ENCODE results near the gene EP400. TPM values are rescaled to one million over a fixed set of nuclear protein-coding genes. Genes with fewer than 3 reads are reported as not detected.
"Not testable (repeated sequence)": the region's sequence is repeated elsewhere in the genome, so short reads cannot be mapped to it uniquely, and the experiment has no call there.

EP400 gene
- total and polyA plus RNA-seq, 2 experiments from 2014 or later = 10.3 to 12.3 TPM

GRCh38 chr12:131948166-131948712, 1.5 kb upstream of the EP400 start:
- H3K9me2 ChIP-seq (replicated peaks; ENCODE audit: insufficient read depth) = no peaks in the 10 kb centered on the region
- 67% methylated on average over 1 of the region's 1 CpG for WGBS (ENCODE audit: low lambda C conversion rate, missing lambda C conversion rate)
- H3K4me1 ChIP-seq (ENCODE audit: insufficient read depth) = peaks cover 3% of the 10 kb centered on the region
- H3K36me3 ChIP-seq (replicated peaks; ENCODE audit: insufficient read depth, low read depth) = no peaks in the 10 kb centered on the region
- H3K4me2 ChIP-seq = no peak overlapping the region
- no peak for TF ChIP-seq EZH2phosphoT487 (IDR thresholded peaks at IDR 0.05; ENCODE audit: low read depth, severe bottlenecking, unreplicated experiment)
- TF ChIP-seq, protein P1, sequence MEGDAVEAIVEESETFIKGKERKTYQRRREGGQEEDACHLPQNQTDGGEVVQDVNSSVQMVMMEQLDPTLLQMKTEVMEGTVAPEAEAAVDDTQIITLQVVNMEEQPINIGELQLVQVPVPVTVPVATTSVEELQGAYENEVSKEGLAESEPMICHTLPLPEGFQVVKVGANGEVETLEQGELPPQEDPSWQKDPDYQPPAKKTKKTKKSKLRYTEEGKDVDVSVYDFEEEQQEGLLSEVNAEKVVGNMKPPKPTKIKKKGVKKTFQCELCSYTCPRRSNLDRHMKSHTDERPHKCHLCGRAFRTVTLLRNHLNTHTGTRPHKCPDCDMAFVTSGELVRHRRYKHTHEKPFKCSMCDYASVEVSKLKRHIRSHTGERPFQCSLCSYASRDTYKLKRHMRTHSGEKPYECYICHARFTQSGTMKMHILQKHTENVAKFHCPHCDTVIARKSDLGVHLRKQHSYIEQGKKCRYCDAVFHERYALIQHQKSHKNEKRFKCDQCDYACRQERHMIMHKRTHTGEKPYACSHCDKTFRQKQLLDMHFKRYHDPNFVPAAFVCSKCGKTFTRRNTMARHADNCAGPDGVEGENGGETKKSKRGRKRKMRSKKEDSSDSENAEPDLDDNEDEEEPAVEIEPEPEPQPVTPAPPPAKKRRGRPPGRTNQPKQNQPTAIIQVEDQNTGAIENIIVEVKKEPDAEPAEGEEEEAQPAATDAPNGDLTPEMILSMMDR (IDR thresholded peaks at IDR 0.05; ENCODE audit: poor library complexity) = no peak
- no peak for TF ChIP-seq EZH2 (IDR thresholded peaks at IDR 0.05; ENCODE audit: borderline replicate concordance)
- no peaks in the 10 kb centered on the region for H3K27me3 ChIP-seq
- no peak for DNase-seq (ENCODE audit: low spot score)
- no peak overlapping the region for H2AFZ ChIP-seq
- peaks cover 29% of the 10 kb centered on the region for H3K79me2 ChIP-seq
- H3K27ac ChIP-seq = no peak overlapping the region
- peaks cover 17% of the 10 kb centered on the region for H4K20me1 ChIP-seq (ENCODE audit: insufficient read depth, poor library complexity, severe bottlenecking)
- H3K4me3 ChIP-seq = no peak overlapping the region
- no peaks in the 10 kb centered on the region for H3K9me3 ChIP-seq (ENCODE audit: low read depth)

DNA sequence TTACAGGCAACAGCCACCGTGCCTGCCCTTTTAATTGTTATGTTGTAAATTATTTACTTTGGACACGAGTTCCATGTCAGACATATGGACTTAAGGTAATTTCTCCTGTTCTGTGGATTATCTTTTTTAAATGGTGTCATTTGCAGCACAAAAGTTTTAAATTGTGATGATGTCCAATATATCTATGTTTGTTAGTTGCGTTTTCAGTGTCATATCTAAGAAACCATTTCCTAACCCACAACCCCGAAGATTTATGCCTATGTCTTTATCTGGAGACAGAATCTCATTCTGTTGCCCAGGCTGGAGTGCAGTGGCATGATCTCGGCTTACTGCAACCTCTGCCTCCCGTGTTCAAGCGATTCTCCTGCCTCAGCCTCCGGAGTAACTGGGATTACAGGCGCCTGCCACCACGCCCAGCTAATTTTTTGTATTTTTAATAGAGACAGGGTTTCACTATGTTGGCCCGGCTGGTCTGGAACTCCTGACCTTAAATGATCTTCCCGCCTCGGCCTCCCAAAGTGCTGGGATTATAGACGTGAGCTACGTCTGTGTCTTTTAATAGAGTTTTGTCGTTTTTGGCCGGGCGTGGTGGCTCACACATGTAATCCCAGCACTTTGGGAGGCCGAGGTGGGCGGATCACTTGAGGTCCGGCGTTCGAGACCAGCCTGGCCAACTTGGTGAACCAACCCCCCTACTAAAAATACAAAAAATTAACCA, 870 bp upstream of the EP400 start:
- H3K4me3 ChIP-seq; H3K27me3 ChIP-seq; H3K36me3 ChIP-seq (replicated peaks; ENCODE audit: insufficient read depth, low read depth); DNase-seq (ENCODE audit: low spot score); H3K4me1 ChIP-seq (ENCODE audit: insufficient read depth); H3K9me2 ChIP-seq (replicated peaks; ENCODE audit: insufficient read depth); H3K9me3 ChIP-seq (ENCODE audit: low read depth): not testable (repeated sequence)
- H3K4me2 ChIP-seq = peak overlapping the region; percentile 78
- peak overlapping the region; percentile 69 for H3K27ac ChIP-seq
- peaks cover 23% of the 10 kb centered on the region for H4K20me1 ChIP-seq (ENCODE audit: insufficient read depth, poor library complexity, severe bottlenecking)
- 78% methylated on average over 23 of the region's 23 CpGs for WGBS (ENCODE audit: low lambda C conversion rate, missing lambda C conversion rate)
- H3K79me2 ChIP-seq = peaks cover 36% of the 10 kb centered on the region
- H2AFZ ChIP-seq = peak overlapping the region; percentile 57

- Histone ChIP-seq H3K4me2 (peak overlapping the region; percentile 93), H3K27ac (peak overlapping the region; percentile 84), H3K36me3 (replicated peaks; ENCODE audit: insufficient read depth, low read depth) (no peaks in the 10 kb centered on the region), H3K4me3 (peak overlapping the region; percentile 82), H3K79me2 (peaks cover 50% of the 10 kb centered on the region), H2AFZ (peak overlapping the region; percentile 83), H3K9me2 (replicated peaks; ENCODE audit: insufficient read depth) (no peaks in the 10 kb centered on the region), H3K4me1 (ENCODE audit: insufficient read depth) (peaks cover 3% of the 10 kb centered on the region), H4K20me1 (ENCODE audit: insufficient read depth, poor library complexity, severe bottlenecking) (peaks cover 28% of the 10 kb centered on the region), H3K9me3 (ENCODE audit: low read depth) (no peaks in the 10 kb centered on the region), H3K27me3 (no peaks in the 10 kb centered on the region)
- 3% methylated on average over 50 of the region's 79 CpGs for WGBS (ENCODE audit: low lambda C conversion rate, missing lambda C conversion rate)
- TF ChIP-seq EZH2 (IDR thresholded peaks at IDR 0.05; ENCODE audit: borderline replicate concordance) (no peak), EZH2phosphoT487 (IDR thresholded peaks at IDR 0.05; ENCODE audit: low read depth, severe bottlenecking, unreplicated experiment) (no peak)
- TF ChIP-seq, protein P1 (IDR thresholded peaks at IDR 0.05; ENCODE audit: poor library complexity) = no peak
- peak; percentile 60 for DNase-seq (ENCODE audit: low spot score)
Observed at GRCh38 chr12:131950182-131950913, 606 bp downstream of the EP400 start.

- H3K9me2 ChIP-seq (replicated peaks; ENCODE audit: insufficient read depth); DNase-seq (ENCODE audit: low spot score); H3K9me3 ChIP-seq (ENCODE audit: low read depth); H3K27me3 ChIP-seq; H2AFZ ChIP-seq; H3K36me3 ChIP-seq (replicated peaks; ENCODE audit: insufficient read depth, low read depth); H3K4me3 ChIP-seq; H3K4me1 ChIP-seq (ENCODE audit: insufficient read depth); H3K27ac ChIP-seq; H3K4me2 ChIP-seq: not testable (repeated sequence)
- H3K79me2 ChIP-seq = peaks cover 85% of the 10 kb centered on the region
- WGBS (ENCODE audit: low lambda C conversion rate, missing lambda C conversion rate) = 97% methylated on average over 9 of the region's 9 CpGs
- peaks cover 60% of the 10 kb centered on the region for H4K20me1 ChIP-seq (ENCODE audit: insufficient read depth, poor library complexity, severe bottlenecking)
Observed at GRCh38 chr12:131953810-131954209, 4.1 kb downstream of the EP400 start.

DNA sequence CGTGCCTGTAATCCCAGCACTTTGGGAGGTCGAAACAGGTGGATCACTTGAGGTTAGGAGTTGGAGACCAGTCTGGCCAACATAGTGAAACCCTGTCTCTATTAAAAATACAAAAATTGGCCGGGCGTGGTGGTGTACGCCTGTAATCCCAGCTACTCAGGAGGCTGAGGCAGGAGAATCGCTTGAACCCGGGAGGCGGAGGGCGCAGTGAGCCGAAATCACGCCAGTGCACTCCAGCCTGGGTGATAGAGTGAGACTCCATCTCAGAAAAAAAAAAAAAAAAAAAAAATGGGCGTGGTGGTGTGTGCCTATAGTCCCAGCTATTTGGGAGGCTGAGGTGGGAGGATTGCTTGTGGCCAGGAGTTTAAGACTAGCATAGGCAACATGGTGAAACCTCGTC, 4.7 kb downstream of the EP400 start:
- not testable (repeated sequence) for H3K27ac ChIP-seq; H3K27me3 ChIP-seq; H3K36me3 ChIP-seq (replicated peaks; ENCODE audit: insufficient read depth, low read depth); H2AFZ ChIP-seq; H3K9me2 ChIP-seq (replicated peaks; ENCODE audit: insufficient read depth); H3K4me3 ChIP-seq; DNase-seq (ENCODE audit: low spot score); H3K9me3 ChIP-seq (ENCODE audit: low read depth); H3K4me2 ChIP-seq; H3K4me1 ChIP-seq (ENCODE audit: insufficient read depth)
- H3K79me2 ChIP-seq = peaks cover 91% of the 10 kb centered on the region
- WGBS (ENCODE audit: low lambda C conversion rate, missing lambda C conversion rate) = 100% methylated on average over 11 of the region's 13 CpGs
- H4K20me1 ChIP-seq (ENCODE audit: insufficient read depth, poor library complexity, severe bottlenecking) = peaks cover 67% of the 10 kb centered on the region
